ENCODE measurements around the gene GBE1. TPM values are rescaled to one million over a fixed set of nuclear protein-coding genes. Genes with fewer than 3 reads are reported as not detected.

GBE1 gene
- polyA plus RNA-seq, 3 donors, result 7.7 to 21.7 (median 19.1) TPM

DNA sequence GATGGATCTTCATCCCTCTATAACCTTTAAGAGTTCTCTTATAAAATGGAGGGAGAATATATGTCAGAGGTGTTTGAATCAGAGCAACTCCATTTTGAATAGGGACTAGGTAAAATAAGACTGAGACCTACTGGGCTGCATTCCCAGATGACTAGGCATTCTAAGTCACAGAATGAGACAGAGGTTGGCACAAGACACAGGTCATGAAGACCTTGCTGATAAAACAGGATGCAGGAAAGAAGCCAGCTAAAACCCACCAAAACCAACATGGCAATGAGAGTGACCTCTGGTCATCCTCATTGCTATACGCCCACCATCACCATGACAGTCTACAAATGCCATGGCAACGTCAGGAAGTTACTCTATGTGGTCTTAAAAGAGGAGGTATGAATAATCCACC is 211.0 kb downstream of the GBE1 start:
- H3K4me2 ChIP-seq (replicated peaks; ENCODE audit: extremely low read depth, low read length, poor library complexity, severe bottlenecking), result no peak overlapping the region
- H3K9me3 ChIP-seq (replicated peaks in 1 of 2; ENCODE audit: control insufficient read depth in 1 of 2, insufficient read depth in 1 of 2, low read length in 2 of 2), result peaks cover 5 to 16% of the 10 kb centered on the region in 2 donors
- no peak overlapping the region for H3K27ac Mint-ChIP-seq
- H3K27me3 Mint-ChIP-seq (ENCODE audit: low read depth in 3 of 3), result peaks cover 0 to 3% (median 2%) of the 10 kb centered on the region in 3 donors
- no peak overlapping the region for H3K9ac ChIP-seq (ENCODE audit: insufficient read depth, low read length, poor library complexity, severe bottlenecking)
- peaks cover 0 to 5% of the 10 kb centered on the region in 2 donors for H3K36me3 ChIP-seq (replicated peaks in 1 of 2; ENCODE audit: control insufficient read depth in 1 of 2, insufficient read depth in 2 of 2, low read length in 2 of 2)
- no peak overlapping the region for H2AFZ ChIP-seq (ENCODE audit: insufficient read depth, low read depth, low read length, poor library complexity, severe bottlenecking)
- H3K4me3 ChIP-seq (replicated peaks in 1 of 3; ENCODE audit: low read depth in 2 of 3, low read length in 3 of 3), result no peak overlapping the region
- TF ChIP-seq, protein P1, sequence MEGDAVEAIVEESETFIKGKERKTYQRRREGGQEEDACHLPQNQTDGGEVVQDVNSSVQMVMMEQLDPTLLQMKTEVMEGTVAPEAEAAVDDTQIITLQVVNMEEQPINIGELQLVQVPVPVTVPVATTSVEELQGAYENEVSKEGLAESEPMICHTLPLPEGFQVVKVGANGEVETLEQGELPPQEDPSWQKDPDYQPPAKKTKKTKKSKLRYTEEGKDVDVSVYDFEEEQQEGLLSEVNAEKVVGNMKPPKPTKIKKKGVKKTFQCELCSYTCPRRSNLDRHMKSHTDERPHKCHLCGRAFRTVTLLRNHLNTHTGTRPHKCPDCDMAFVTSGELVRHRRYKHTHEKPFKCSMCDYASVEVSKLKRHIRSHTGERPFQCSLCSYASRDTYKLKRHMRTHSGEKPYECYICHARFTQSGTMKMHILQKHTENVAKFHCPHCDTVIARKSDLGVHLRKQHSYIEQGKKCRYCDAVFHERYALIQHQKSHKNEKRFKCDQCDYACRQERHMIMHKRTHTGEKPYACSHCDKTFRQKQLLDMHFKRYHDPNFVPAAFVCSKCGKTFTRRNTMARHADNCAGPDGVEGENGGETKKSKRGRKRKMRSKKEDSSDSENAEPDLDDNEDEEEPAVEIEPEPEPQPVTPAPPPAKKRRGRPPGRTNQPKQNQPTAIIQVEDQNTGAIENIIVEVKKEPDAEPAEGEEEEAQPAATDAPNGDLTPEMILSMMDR (IDR thresholded peaks at IDR 0.05), result no peak
- no peak for DNase-seq
- H3K4me1 ChIP-seq (ENCODE audit: control insufficient read depth in 1 of 2, insufficient read depth in 2 of 2, low read length in 2 of 2), result no peaks in the 10 kb centered on the region
- peaks cover 5% of the 10 kb centered on the region for H3K4me1 Mint-ChIP-seq
- WGBS (ENCODE audit: insufficient coverage), result no CpG with 5 or more reads among the region's 2 CpGs
- H3K36me3 Mint-ChIP-seq, result peaks cover 3% of the 10 kb centered on the region in 2 donors
- H3K27me3 ChIP-seq (ENCODE audit: control insufficient read depth in 2 of 2, insufficient read depth in 2 of 2, low read length in 2 of 2), result no peaks in the 10 kb centered on the region
- H3K79me2 ChIP-seq (ENCODE audit: insufficient read depth, low read length), result no peaks in the 10 kb centered on the region
- no peak overlapping the region for H3K27ac ChIP-seq (ENCODE audit: low read depth in 1 of 2, low read length in 2 of 2)
- no peaks in the 10 kb centered on the region for H4K20me1 ChIP-seq (ENCODE audit: insufficient read depth, low read length)
- no peak overlapping the region for H3K4me3 Mint-ChIP-seq
- intact Hi-C loops (cut with micrococcal nuclease), result no loop called here
- H3K9me3 Mint-ChIP-seq, result peaks cover 1 to 19% (median 14%) of the 10 kb centered on the region in 7 donors

- no peak overlapping the region for H3K27ac Mint-ChIP-seq
- H3K27ac ChIP-seq (ENCODE audit: low read depth in 1 of 2, low read length in 2 of 2), result no peak overlapping the region
- H3K27me3 Mint-ChIP-seq (ENCODE audit: low read depth in 3 of 3), result peaks cover 0 to 3% (median 2%) of the 10 kb centered on the region in 3 donors
- H3K27me3 ChIP-seq (ENCODE audit: control insufficient read depth in 2 of 2, insufficient read depth in 2 of 2, low read length in 2 of 2), result no peaks in the 10 kb centered on the region
- no peak for DNase-seq
- no peak overlapping the region for H2AFZ ChIP-seq (ENCODE audit: insufficient read depth, low read depth, low read length, poor library complexity, severe bottlenecking)
- H3K9ac ChIP-seq (ENCODE audit: insufficient read depth, low read length, poor library complexity, severe bottlenecking), result no peak overlapping the region
- no peak overlapping the region for H3K4me3 Mint-ChIP-seq
- H4K20me1 ChIP-seq (ENCODE audit: insufficient read depth, low read length), result no peaks in the 10 kb centered on the region
- H3K36me3 ChIP-seq (replicated peaks in 1 of 2; ENCODE audit: control insufficient read depth in 1 of 2, insufficient read depth in 2 of 2, low read length in 2 of 2), result peaks cover 0 to 5% of the 10 kb centered on the region in 2 donors
- H3K4me3 ChIP-seq (replicated peaks in 1 of 3; ENCODE audit: low read depth in 2 of 3, low read length in 3 of 3), result no peak overlapping the region
- no peaks in the 10 kb centered on the region for H3K4me1 ChIP-seq (ENCODE audit: control insufficient read depth in 1 of 2, insufficient read depth in 2 of 2, low read length in 2 of 2)
- peaks cover 5 to 16% of the 10 kb centered on the region in 2 donors for H3K9me3 ChIP-seq (replicated peaks in 1 of 2; ENCODE audit: control insufficient read depth in 1 of 2, insufficient read depth in 1 of 2, low read length in 2 of 2)
- H3K79me2 ChIP-seq (ENCODE audit: insufficient read depth, low read length), result no peaks in the 10 kb centered on the region
- WGBS (ENCODE audit: insufficient coverage), result no CpG with 5 or more reads among the region's 2 CpGs
- no peak overlapping the region for H3K4me2 ChIP-seq (replicated peaks; ENCODE audit: extremely low read depth, low read length, poor library complexity, severe bottlenecking)
- H3K9me3 Mint-ChIP-seq, result peaks cover 1 to 19% (median 14%) of the 10 kb centered on the region in 7 donors
- TF ChIP-seq, protein P1 (IDR thresholded peaks at IDR 0.05), result no peak
- H3K4me1 Mint-ChIP-seq, result peaks cover 5% of the 10 kb centered on the region
- H3K36me3 Mint-ChIP-seq, result peaks cover 3% of the 10 kb centered on the region in 2 donors
- intact Hi-C loops (cut with micrococcal nuclease), result no loop called here
These were observed 211.6 kb downstream of the GBE1 start for GRCh38 chr3:81549831-81550230.

All from CD14-positive monocyte (primary cell).